Neural cell (in vitro differentiated cells): ENCODE data around the gene SPPL3. TPM values are rescaled to one million over a fixed set of nuclear protein-coding genes. Genes with fewer than 3 reads are reported as not detected.

Experiments
- H2AFZ ChIP-seq: fragments of 200-600, 300-800 bp; sonication (generic), shearing (Covaris generic); 2 replicates; pipeline ENCODE4 v1.6.0; 2014; ENCODE audit warnings: low read depth, mild to moderate bottlenecking, antibody characterized with exemption, low read length, moderate library complexity
- H3F3A ChIP-seq: fragments of 200-600 bp; shearing (Covaris generic); 2 replicates; pipeline ENCODE4 v1.6.1; 2016; ENCODE audit warnings: mild to moderate bottlenecking, moderate library complexity, mixed read lengths, antibody characterized with exemption, low read length; ENCODE audit not compliant: insufficient read depth, poor library complexity, severe bottlenecking
- H3K27ac ChIP-seq: fragments of 200-600, 300-800 bp; sonication (generic), shearing (Covaris generic); 2 replicates; pipeline ENCODE4 v1.5.1; 2014; ENCODE audit warnings: mild to moderate bottlenecking, low read length, moderate library complexity
- H3K27me3 ChIP-seq: fragments of 300-800, 200-600 bp; sonication (generic), shearing (Covaris generic); 2 replicates; pipeline ENCODE4 v1.6.0; 2014; ENCODE audit warnings: mild to moderate bottlenecking, low read depth, low read length, moderate library complexity; ENCODE audit not compliant: insufficient read depth
- H3K36me3 ChIP-seq: fragments of 300-800, 200-600 bp; sonication (generic), shearing (Covaris generic); 2 replicates; pipeline ENCODE4 v1.5.1; 2014; ENCODE audit warnings: mild to moderate bottlenecking, antibody characterized with exemption, low read length, moderate library complexity; ENCODE audit not compliant: insufficient read depth
- H3K4me2 ChIP-seq: fragments of 300-800, 200-600 bp; sonication (generic), shearing (Covaris generic); 2 replicates; pipeline ENCODE4 v1.6.0; 2014; ENCODE audit warnings: mild to moderate bottlenecking, low read length
- H3K4me3 ChIP-seq: fragments of 300-800, 200-600 bp; sonication (generic), shearing (Covaris generic); 2 replicates; pipeline ENCODE4 v1.5.1; 2014; ENCODE audit warnings: mild to moderate bottlenecking, low read length, moderate library complexity
- H3K79me2 ChIP-seq: fragments of 200-600 bp; shearing (Covaris generic); replicated peaks from 2 replicates; pipeline ENCODE4 v1.6.0; 2014; ENCODE audit warnings: mild to moderate bottlenecking, low read length, moderate library complexity; ENCODE audit not compliant: insufficient read depth
- H3K9ac ChIP-seq: fragments of 300-800, 200-600 bp; sonication (generic), shearing (Covaris generic); 2 replicates; pipeline ENCODE4 v1.6.1; 2016; ENCODE audit warnings: mild to moderate bottlenecking, low read length, mixed read lengths
- H3K9me2 ChIP-seq: fragments of 200-600 bp; shearing (Covaris generic); 2 replicates; pipeline ENCODE4 v1.6.1; 2016; ENCODE audit warnings: mild to moderate bottlenecking, low read length, mixed read lengths; ENCODE audit not compliant: insufficient read depth
- H3K9me3 ChIP-seq: fragments of 200-600, 300-800 bp; sonication (generic), shearing (Covaris generic); 2 replicates; pipeline ENCODE4 v1.6.1; 2016; ENCODE audit warnings: mild to moderate bottlenecking, mixed run types, low read length, moderate library complexity, mixed read lengths
- H4K20me1 ChIP-seq: fragments of 200-600 bp; shearing (Covaris generic); 2 replicates; pipeline ENCODE4 v1.6.1; 2016; ENCODE audit warnings: mild to moderate bottlenecking, mixed run types; ENCODE audit not compliant: insufficient read depth
- CTCF ChIP-seq: fragments of 450-650 bp; IDR thresholded peaks from 2 replicates; pipeline ENCODE4 v1.5.1; 2014; ENCODE audit warnings: antibody characterized with exemption, mild to moderate bottlenecking, moderate library complexity; ENCODE audit not compliant: poor library complexity, severe bottlenecking
- EP300 ChIP-seq: fragments of 450-650 bp; conservative IDR thresholded peaks from 2 replicates; pipeline ENCODE4 v1.6.1; 2014; ENCODE audit warnings: antibody characterized with exemption, mild to moderate bottlenecking, moderate library complexity; ENCODE audit not compliant: poor library complexity, severe bottlenecking
- EZH2 ChIP-seq: fragments of 200-600, 300-800 bp; shearing (Covaris generic), sonication (generic); IDR thresholded peaks from 2 replicates; pipeline ENCODE4 v1.6.1; 2014; ENCODE audit warnings: antibody characterized with exemption, low read length, borderline replicate concordance, mild to moderate bottlenecking; ENCODE audit not compliant: insufficient read depth, poor library complexity, severe bottlenecking
- MXI1 ChIP-seq: fragments of 450-650 bp; conservative IDR thresholded peaks from 2 replicates; pipeline ENCODE4 v1.6.1; 2014; ENCODE audit warnings: antibody characterized with exemption, mild to moderate bottlenecking; ENCODE audit not compliant: poor library complexity, severe bottlenecking
- REST ChIP-seq: IDR thresholded peaks from 2 replicates; pipeline ENCODE4 v1.6.1; 2012; ENCODE audit warnings: borderline replicate concordance
- polyA plus RNA-seq: library from polyadenylated mRNA; depleted of rRNA; stranded (reverse); fragments of >200 nt; gene quantifications from 2 replicates; pipeline ENCODE4 v1.2.3, GENCODE V29; 2014

SPPL3 gene
- polyA plus RNA-seq, 1 donor from 2014 or later, result 21.3 TPM

GRCh38 chr12:120818416-120818815, 85.7 kb downstream of the SPPL3 start:
- Histone ChIP-seq H3K4me2 (no peak overlapping the region), H3K27ac (peak overlapping the region; percentile 65), H3K36me3 (no peaks in the 10 kb centered on the region), H3K4me3 (no peak overlapping the region), H3F3A (no peaks in the 10 kb centered on the region), H2AFZ (no peak overlapping the region), H4K20me1 (no peaks in the 10 kb centered on the region), H3K9me3 (no peaks in the 10 kb centered on the region), H3K9me2 (no peaks in the 10 kb centered on the region), H3K27me3 (no peaks in the 10 kb centered on the region), H3K79me2 (peaks cover 7% of the 10 kb centered on the region), H3K9ac (no peak overlapping the region)
- TF ChIP-seq EZH2, result no peak
- no peak for TF ChIP-seq EP300
- no peak for TF ChIP-seq CTCF
- TF ChIP-seq REST, result no peak

GRCh38 chr12:120817559-120818330, 86.4 kb downstream of the SPPL3 start:
- no peak overlapping the region for H3K9ac ChIP-seq

More at GRCh38 chr12:120817559-120818330, 86.4 kb downstream of the SPPL3 start:
- Histone ChIP-seq H3K9me3 (no peaks in the 10 kb centered on the region), H3K27ac (peak overlapping the region; percentile 65), H3K79me2 (peaks cover 7% of the 10 kb centered on the region), H3K36me3 (no peaks in the 10 kb centered on the region), H4K20me1 (no peaks in the 10 kb centered on the region), H2AFZ (no peak overlapping the region), H3K4me2 (peak overlapping the region; percentile 38), H3K9me2 (no peaks in the 10 kb centered on the region), H3K27me3 (no peaks in the 10 kb centered on the region), H3K4me3 (peak overlapping the region; percentile 28), H3F3A (no peaks in the 10 kb centered on the region)
- TF ChIP-seq REST (peak; percentile 87), MXI1 (no peak), EP300 (peak; percentile 43)
